GM19468 (cell line): ENCODE measurements around the gene HMGXB3.

Experiments
- ATAC-seq: cut with Tn5 transposase; IDR thresholded peaks from one replicate; pipeline ENCODE4 v1.9.1; 2021; ENCODE audit warnings: mild to moderate bottlenecking, moderate library complexity, moderate number of reproducible peaks; ENCODE audit not compliant: unreplicated experiment; ENCODE audit errors: extremely low read depth

HMGXB3 gene

GRCh38 chr5:150066436-150066835 lies 65.9 kb downstream of the HMGXB3 start:
- ATAC-seq: no peak

GRCh38 chr5:150066901-150067396 lies 66.4 kb downstream of the HMGXB3 start:
- no peak for ATAC-seq

- no peak for ATAC-seq
Observed at GRCh38 chr5:150067405-150067960, 66.9 kb downstream of the HMGXB3 start.

GRCh38 chr5:150068071-150068470 lies 67.5 kb downstream of the HMGXB3 start:
- no peak for ATAC-seq

DNA sequence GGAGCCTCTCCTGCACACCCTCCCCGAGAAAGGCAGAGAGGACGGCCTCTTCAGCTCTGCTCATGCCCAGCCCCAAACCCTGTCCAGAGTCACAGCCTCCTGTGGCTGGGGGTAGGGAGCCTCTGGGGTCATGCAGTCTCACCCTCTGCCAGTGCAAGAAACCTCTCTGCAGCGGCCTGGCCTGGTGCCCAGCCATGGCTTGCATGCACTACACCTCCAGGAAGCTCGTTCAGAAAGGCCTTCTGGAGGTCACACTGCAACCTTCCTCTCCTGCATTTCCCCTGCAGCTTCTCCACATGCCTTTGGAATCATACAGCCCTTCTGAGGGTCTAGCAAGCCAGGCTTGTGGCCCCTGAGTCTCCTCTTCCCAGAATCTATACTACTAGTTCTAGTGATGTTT lies 67.9 kb downstream of the HMGXB3 start:
- ATAC-seq: no peak

DNA sequence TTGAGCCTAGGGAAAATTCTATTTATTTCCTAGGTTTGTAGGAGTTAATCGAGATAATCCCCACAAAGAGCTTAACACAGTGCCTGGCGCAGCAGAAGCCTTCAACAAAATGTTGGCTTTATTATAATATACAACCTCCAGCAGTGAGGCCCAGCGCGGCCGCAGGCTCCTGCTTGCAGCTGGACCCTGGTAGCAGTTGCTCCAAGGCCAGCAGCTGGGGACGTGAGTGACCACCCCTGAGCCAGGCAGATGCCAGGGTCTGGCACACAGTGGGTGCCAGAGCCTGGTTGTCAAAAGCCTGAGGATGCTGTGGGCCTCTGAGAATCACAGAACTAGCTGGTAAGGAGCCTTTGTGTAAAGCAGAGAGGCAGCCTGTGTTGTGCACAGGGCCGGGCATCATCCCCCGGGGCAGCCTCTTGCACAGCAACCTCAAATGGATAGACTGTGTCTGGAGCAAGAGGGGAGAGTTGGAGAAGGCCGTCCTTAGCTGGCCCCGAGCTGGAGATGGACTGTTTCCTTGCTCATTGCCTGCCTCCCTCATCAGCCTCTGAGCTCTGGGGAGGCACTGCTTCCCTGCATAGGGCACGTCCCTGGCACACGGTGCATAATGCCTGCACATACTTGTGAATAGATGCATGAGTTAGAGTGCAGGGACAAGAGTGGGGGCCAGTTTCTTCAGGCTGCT lies 68.6 kb downstream of the HMGXB3 start:
- no peak for ATAC-seq

GRCh38 chr5:150069672-150070627 lies 69.4 kb downstream of the HMGXB3 start:
- ATAC-seq: no peak

DNA sequence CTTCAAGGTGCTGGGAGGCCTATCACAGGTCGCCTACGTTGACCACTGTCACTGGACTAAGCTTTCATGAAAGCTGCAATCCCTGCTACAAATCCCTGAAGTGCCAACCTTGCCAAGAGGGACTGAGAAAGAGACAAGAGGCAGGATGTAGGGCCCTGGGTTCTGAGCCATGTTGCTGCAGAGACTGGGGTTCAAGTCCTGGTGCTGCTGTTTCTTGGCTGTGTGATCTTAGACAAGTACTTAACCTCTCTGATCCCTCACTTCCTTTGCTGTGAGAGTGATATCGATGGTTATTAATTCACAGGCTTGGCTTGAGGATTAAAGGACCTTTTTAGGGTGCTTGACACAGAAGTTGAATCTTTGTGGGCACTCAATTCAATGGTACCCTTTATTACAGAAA lies 70.3 kb downstream of the HMGXB3 start:
- no peak for ATAC-seq

GRCh38 chr5:150073086-150073625 lies 72.6 kb downstream of the HMGXB3 start:
- no peak for ATAC-seq

- no peak for ATAC-seq
Observed at GRCh38 chr5:150073677-150074076, 73.1 kb downstream of the HMGXB3 start.

GRCh38 chr5:150075233-150075632 lies 74.7 kb downstream of the HMGXB3 start:
- no peak for ATAC-seq

DNA sequence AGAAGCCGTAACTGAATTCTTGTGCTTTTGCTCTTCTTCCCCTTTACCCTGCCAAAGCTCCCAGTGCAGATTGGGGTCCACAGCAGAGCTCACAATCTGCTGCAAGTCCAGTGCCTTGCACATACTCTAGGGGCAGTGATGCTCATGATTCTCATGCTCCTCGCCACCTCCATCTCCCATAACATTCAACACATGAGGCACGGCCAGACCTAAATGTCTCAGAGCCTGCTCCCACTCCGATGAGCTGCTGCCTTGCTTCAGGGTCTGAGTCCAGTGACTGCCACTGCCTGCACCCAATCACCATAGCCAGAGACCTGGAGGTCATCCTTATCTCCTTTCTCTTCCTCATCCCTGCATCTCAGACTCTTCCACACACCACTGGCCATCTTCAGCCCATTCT lies 75.3 kb downstream of the HMGXB3 start:
- ATAC-seq: no peak

- ATAC-seq: no peak
Observed at GRCh38 chr5:150077060-150077459, 76.5 kb downstream of the HMGXB3 start.

DNA sequence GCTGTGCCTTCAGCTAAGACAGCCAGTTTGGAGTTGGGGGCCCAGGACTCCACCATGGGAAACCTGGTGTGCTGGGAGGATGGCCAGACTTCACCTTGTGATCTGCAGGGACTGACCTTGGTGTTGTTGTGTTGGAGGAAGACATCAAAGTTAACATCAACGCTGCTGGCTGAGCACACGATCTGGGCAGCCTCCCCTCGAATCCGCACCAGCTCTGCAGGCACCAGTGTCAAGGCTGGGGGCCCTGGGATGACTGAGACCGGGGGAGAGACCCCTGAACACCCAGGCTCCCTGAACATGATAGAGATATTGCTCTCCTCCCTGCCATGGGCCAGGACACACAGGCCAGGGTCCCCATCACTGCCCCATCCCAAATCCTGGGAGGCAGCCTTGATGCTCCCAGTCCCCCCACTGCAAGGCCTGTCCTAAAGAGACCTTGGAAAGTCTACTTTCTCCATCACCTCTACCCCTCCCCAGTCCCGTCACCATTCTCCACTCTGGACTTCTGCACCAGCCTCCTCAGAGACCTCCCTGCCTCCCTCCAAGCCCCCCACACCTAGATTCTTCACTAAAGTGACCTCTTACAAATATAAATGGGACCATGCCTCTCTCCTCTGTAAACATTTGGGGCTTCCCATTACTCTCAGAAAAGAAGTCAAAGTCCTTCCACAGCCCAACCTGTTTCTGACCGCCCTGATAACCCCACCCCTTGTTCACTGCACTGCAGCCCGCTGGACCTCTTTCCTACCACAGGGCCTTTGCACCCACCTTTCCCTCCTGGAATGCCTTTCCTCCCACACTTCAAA lies 77.7 kb downstream of the HMGXB3 start:
- ATAC-seq: no peak

DNA sequence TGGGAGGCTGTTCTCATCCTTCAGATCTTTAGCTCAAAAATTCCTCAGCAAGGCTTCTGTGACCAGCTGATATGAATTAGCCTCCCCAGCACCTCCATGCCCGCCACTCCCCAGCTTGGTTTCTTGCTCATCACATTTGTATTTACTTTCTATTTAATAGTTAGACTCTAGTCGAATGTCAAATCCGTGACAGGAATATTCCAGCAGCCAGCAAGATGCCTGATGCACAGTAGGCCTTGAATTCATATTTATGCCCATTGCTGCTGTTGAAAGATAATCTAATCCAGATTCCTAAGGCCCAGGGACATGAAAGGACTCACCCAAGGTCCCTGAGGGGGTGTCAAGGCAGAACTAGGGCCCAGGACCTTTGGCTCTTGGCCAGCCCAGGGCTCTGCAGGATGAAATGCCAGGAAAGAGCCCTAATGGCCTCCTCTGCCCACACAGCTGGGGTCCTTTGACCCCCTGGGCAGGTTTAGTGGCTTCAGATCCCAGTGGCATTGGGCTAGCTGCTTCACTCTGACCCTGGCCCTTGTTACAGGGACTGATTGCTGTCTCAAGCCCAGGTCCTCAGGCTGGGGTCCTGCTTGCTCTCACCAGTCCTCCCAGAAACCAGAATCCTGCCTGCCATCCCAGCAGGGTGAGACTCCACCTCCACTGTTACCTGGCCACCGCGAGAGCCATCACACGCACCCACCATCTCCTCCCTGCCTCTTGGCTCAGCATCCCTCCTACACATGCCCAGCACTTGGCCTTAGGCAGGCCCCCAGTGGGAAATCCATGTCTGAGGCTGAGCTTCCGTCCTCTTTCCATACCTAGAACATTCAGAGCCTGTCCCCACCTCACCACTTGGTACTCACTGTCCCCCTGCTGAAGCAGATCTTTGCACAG lies 78.5 kb downstream of the HMGXB3 start:
- ATAC-seq: no peak

DNA sequence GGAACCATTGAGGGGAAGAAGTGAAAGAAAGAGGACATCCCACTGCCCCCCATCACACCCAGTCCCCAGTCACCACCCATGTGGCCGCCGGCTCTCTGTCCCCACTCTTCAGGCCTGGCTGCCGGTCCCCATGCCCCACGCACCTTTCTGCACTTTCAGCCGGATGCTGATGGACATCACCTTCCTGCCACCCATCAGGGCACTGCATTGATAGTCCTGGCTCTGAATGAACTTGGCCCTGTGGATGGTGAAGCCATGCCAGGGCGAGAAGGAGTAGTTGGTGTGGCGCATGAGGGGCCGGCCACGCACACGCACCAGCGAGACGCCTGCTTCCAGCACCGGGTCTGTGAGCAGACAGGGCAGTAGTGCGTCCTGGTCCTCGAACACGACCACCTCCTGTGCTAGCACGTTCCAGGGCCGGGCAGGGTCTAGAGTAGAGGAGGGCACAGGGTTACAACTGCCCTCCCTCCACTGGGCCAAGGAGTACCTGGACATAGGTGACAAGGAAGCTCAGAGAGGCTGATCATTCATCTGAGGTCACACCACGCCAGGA lies 79.4 kb downstream of the HMGXB3 start:
- ATAC-seq: no peak

DNA sequence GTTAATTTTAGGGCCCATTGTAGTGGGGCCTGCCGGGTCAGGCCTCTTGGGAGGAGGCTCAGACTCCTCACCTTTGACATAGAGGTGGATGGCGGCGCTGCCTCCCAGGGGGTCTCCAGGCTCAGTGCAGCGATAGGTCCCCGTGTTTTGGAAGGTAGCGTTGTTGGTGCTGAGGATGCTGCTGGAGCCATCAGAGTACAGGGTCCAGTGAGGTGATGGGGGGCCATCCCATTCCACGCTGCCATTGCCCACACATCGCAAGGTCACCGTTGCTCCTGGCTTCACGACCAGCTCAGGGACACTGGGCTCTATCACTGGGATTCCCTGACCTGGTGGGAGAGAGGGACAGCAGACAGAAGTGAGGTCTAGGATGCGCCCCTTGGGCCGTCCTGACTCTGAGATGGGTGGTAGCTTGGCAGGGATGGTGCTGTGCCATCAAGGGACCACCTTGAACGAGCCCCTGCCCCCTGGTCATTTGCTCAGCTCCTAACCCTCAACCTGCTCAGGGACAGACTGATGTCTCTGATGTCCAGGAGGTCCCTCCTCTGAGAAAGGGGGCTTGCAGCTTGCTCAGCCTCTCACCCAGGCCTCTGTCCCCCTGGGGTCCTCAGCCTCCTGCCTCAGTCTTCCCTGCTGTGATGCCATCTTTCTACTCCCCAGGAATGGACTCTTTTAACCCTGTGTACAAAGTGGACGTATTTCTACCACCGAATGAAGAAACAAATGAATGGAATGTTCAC lies 80.3 kb downstream of the HMGXB3 start:
- ATAC-seq: no peak
